HCT116 (cell line): Measurements from ENCODE around the gene ZDHHC14. TPM values are rescaled to one million over a fixed set of nuclear protein-coding genes. Genes with fewer than 3 reads are reported as not detected.

ENCODE experiments used
- ATAC-seq: fragments of 200-7000 bp; cut with Tn5 transposase; 2 replicates; pipeline ENCODE4 v1.9.1; 2020; ENCODE audit warnings: mild to moderate bottlenecking, moderate library complexity
- BruUV-seq: library from RNA; stranded (reverse); fragments of 400-500 nt; replicated peaks from 2 replicates; lab custom pipeline; 2021; lab: Mats Ljungman, UMichigan
- CTCF ChIA-PET: fragments of 300-600 bp; sonication (Branson Sonifier 250); formaldehyde crosslinking; loops from one replicate; lab custom pipeline; 2021; ENCODE audit warnings: antibody characterized with exemption; lab: Charles Lee
- POLR2A ChIA-PET: fragments of 300-600, 350-600 bp; sonication (Branson Sonifier 250); formaldehyde crosslinking; loops from one replicate; lab custom pipeline; 2021; ENCODE audit warnings: antibody characterized with exemption; lab: Charles Lee
- RAD21 ChIA-PET, 2 experiments: fragments of 300-600 bp; sonication (Branson Sonifier 250); formaldehyde crosslinking; loops; one replicate each; lab custom pipeline; 2023; ENCODE audit warnings: low total read pairs in 2 of 2; ENCODE audit not compliant: uncharacterized antibody in 2 of 2, unreplicated experiment in 2 of 2, low non-redundant PET in 1 of 2; lab: Charles Lee
- DNase-seq: peaks from one replicate; pipeline ENCODE4 v3.0.0-alpha.2; 2010; ENCODE audit warnings: low read depth, low spot score
- H2AFZ ChIP-seq: fragments of 200-600 bp; shearing (Covaris generic), sonication (generic); 2 replicates; pipeline ENCODE4 v1.6.1; 2017; ENCODE audit warnings: low read depth, mixed run types, mixed read lengths, antibody characterized with exemption, low read length; ENCODE audit not compliant: poor library complexity, severe bottlenecking
- H3K27ac ChIP-seq: 2 replicates; pipeline ENCODE4 v1.5.1; 2012; ENCODE audit warnings: low read depth, low read length
- H3K27me3 ChIP-seq: fragments of 200-600 bp; sonication (generic); 2 replicates; pipeline ENCODE4 v1.6.1; 2016; ENCODE audit warnings: mixed run types, low read length, mixed read lengths; ENCODE audit not compliant: insufficient read depth
- H3K36me3 ChIP-seq, 2 experiments: fragments of 200-500 bp in 1 of 2; fragments of 200-600 bp in 1 of 2; sonication (Bioruptor generic) in 1 of 2; sonication (generic) in 1 of 2; 2 replicates each; pipeline versions ENCODE4 v1.5.1 to v1.6.1; 2014 to 2016; ENCODE audit warnings: low read length in 2 of 2, inconsistent platforms in 1 of 2, mixed read lengths in 1 of 2, mixed run types in 1 of 2; ENCODE audit not compliant: insufficient read depth in 2 of 2, control insufficient read depth in 1 of 2
- H3K4me1 ChIP-seq, 2 experiments: fragments of 200-600 bp in 1 of 2; sonication (generic) in 1 of 2; 2 replicates each; pipeline versions ENCODE4 v1.5.1 to v1.6.1; 2012 to 2017; ENCODE audit warnings: low read length in 2 of 2, inconsistent platforms in 1 of 2, mild to moderate bottlenecking in 1 of 2, mixed read lengths in 1 of 2, mixed run types in 1 of 2, moderate library complexity in 1 of 2; ENCODE audit not compliant: insufficient read depth in 2 of 2, control insufficient read depth in 1 of 2
- H3K4me2 ChIP-seq: fragments of 200-600 bp; sonication (generic); 2 replicates; pipeline ENCODE4 v1.6.1; 2017; ENCODE audit warnings: mixed run types, low read length, mixed read lengths
- H3K4me3 ChIP-seq, 2 experiments: fragments of 200-600 bp in 1 of 2; sonication (generic) in 1 of 2; replicated peaks in 1 of 2; 2 replicates each; pipeline ENCODE4 v1.5.1; 2011 to 2016; ENCODE audit warnings: low read length in 2 of 2, control low read depth in 1 of 2, low read depth in 1 of 2, mild to moderate bottlenecking in 1 of 2, mixed read lengths in 1 of 2, mixed run types in 1 of 2
- H3K79me2 ChIP-seq: fragments of 200-600 bp; sonication (generic); 2 replicates; pipeline ENCODE4 v1.6.1; 2017; ENCODE audit warnings: mild to moderate bottlenecking, mixed run types, low read length, moderate library complexity, mixed read lengths; ENCODE audit not compliant: insufficient read depth
- H3K9ac ChIP-seq: fragments of 200-600 bp; sonication (generic); 2 replicates; pipeline ENCODE4 v1.6.1; 2016; ENCODE audit warnings: low read length, mixed read lengths
- H3K9me2 ChIP-seq: fragments of 200-600 bp; sonication (generic), shearing (Covaris generic); 2 replicates; pipeline ENCODE4 v1.6.1; 2017; ENCODE audit warnings: mixed run types, mild to moderate bottlenecking, moderate library complexity; ENCODE audit not compliant: insufficient read depth
- H3K9me3 ChIP-seq, 2 experiments: fragments of 200-500 bp in 1 of 2; fragments of 200-600 bp in 1 of 2; sonication (Bioruptor generic) in 1 of 2; sonication (generic) in 1 of 2; 2 replicates each; pipeline ENCODE4 v1.6.1; 2014 to 2017; ENCODE audit warnings: low read length in 2 of 2, mixed read lengths in 2 of 2, inconsistent platforms in 1 of 2, low read depth in 1 of 2, mild to moderate bottlenecking in 1 of 2, mixed run types in 1 of 2, moderate library complexity in 1 of 2; ENCODE audit not compliant: control insufficient read depth in 1 of 2, insufficient read depth in 1 of 2
- H4K20me1 ChIP-seq: fragments of 200-600 bp; sonication (generic), shearing (Covaris generic); 2 replicates; pipeline ENCODE4 v1.6.1; 2017; ENCODE audit warnings: mixed run types, mild to moderate bottlenecking, moderate library complexity; ENCODE audit not compliant: insufficient read depth
- ATF3 ChIP-seq: IDR thresholded peaks from 2 replicates; pipeline ENCODE4 v1.6.1; 2012
- CBX3 ChIP-seq: IDR thresholded peaks from 2 replicates; pipeline ENCODE4 v1.6.1; 2012; ENCODE audit warnings: low read depth
- CEBPB ChIP-seq: IDR thresholded peaks from 2 replicates; pipeline ENCODE4 v1.6.1; 2012; ENCODE audit warnings: low read depth
- EGR1 ChIP-seq: IDR thresholded peaks from 2 replicates; pipeline ENCODE4 v1.6.1; 2012; ENCODE audit warnings: low read depth
- EZH2 ChIP-seq: fragments of 200-600 bp; sonication (generic); IDR thresholded peaks from 2 replicates; pipeline ENCODE4 v1.6.1; 2017; ENCODE audit warnings: antibody characterized with exemption, mixed run types
- FOSL1 ChIP-seq: IDR thresholded peaks from 2 replicates; pipeline ENCODE4 v1.6.1; 2012; ENCODE audit warnings: low read depth
- JUND ChIP-seq: IDR thresholded peaks from 2 replicates; pipeline ENCODE4 v1.6.1; 2012
- MAX ChIP-seq: IDR thresholded peaks from 2 replicates; pipeline ENCODE4 v1.6.1; 2012
- POLR2A ChIP-seq: IDR thresholded peaks from 2 replicates; pipeline ENCODE4 v1.7.0; 2011; ENCODE audit warnings: borderline replicate concordance; ENCODE audit not compliant: insufficient read depth, insufficient read length; ENCODE audit errors: extremely low read depth
- RAD21 ChIP-seq: IDR thresholded peaks from 2 replicates; pipeline ENCODE4 v1.6.1; 2012; ENCODE audit warnings: low read depth, mild to moderate bottlenecking
- REST ChIP-seq: IDR thresholded peaks from 2 replicates; pipeline ENCODE4 v1.6.1; 2012; ENCODE audit warnings: low read depth
- SIN3A ChIP-seq: IDR thresholded peaks from 2 replicates; pipeline ENCODE4 v1.6.1; 2012; ENCODE audit warnings: low read depth
- SP1 ChIP-seq: IDR thresholded peaks from 2 replicates; pipeline ENCODE4 v1.6.1; 2012; ENCODE audit warnings: low read depth
- SRF ChIP-seq: IDR thresholded peaks from 2 replicates; pipeline ENCODE4 v1.6.1; 2012; ENCODE audit warnings: low read depth
- TCF7L2 ChIP-seq: IDR thresholded peaks from 2 replicates; pipeline ENCODE4 v1.7.0; 2011; ENCODE audit warnings: borderline replicate concordance, inconsistent platforms; ENCODE audit not compliant: insufficient read depth, insufficient read length; ENCODE audit errors: extremely low read depth
- YY1 ChIP-seq: IDR thresholded peaks from 2 replicates; pipeline ENCODE4 v1.6.1; 2011; ENCODE audit warnings: low read length, low read depth, moderate library complexity, mild to moderate bottlenecking; ENCODE audit not compliant: insufficient replicate concordance; ENCODE audit errors: extremely low read depth
- intact Hi-C: fragments of 100-400 bp; cut with micrococcal nuclease; formaldehyde crosslinking; loops from 2 replicates; pipeline ENCODE4 v1.10.0; 2022
- total RNA-seq: library from RNA; stranded (reverse); gene quantifications from one replicate; pipeline ENCODE4 v1.2.1, GENCODE V29; 2021; ENCODE audit not compliant: unreplicated experiment

Gene ZDHHC14
- total RNA-seq, 1 experiment from 2014 or later = 5.3 TPM

- Histone ChIP-seq H3K9ac (no peak overlapping the region), H3K4me2 (no peak overlapping the region), H2AFZ (no peak overlapping the region), H3K27me3 (no peaks in the 10 kb centered on the region), H3K9me2 (no peaks in the 10 kb centered on the region), H3K4me3 (no peak overlapping the region), H3K27ac (no peak overlapping the region), H3K4me1 (peaks cover 4 to 5% of the 10 kb centered on the region in 2 experiments; a peak in 3 of 4 replicates), H3K9me3 (no peaks in the 10 kb centered on the region), H3K79me2 (no peaks in the 10 kb centered on the region), H3K36me3 (no peaks in the 10 kb centered on the region), H4K20me1 (no peaks in the 10 kb centered on the region)
- TF ChIP-seq EZH2 (no peak), EGR1 (no peak), CEBPB (no peak), REST (no peak), MAX (no peak), POLR2A (no peak), FOSL1 (no peak), TCF7L2 (no peak), SIN3A (no peak), JUND (no peak), YY1 (no peak), SRF (no peak), SP1 (no peak), RAD21 (no peak), ATF3 (no peak), CBX3 (no peak)
- POLR2A ChIA-PET = no interaction called here
- no TSS peak for BruUV-seq
- CTCF ChIA-PET = no interaction called here
- DNase-seq = no peak
- RAD21 ChIA-PET = no interaction called here
- intact Hi-C loops = no loop called here
- no peak for ATAC-seq
Measured at GRCh38 chr6:157653521-157653920, 272.5 kb downstream of the ZDHHC14 start.
